ENCODE results near the gene TERT.

DNA sequence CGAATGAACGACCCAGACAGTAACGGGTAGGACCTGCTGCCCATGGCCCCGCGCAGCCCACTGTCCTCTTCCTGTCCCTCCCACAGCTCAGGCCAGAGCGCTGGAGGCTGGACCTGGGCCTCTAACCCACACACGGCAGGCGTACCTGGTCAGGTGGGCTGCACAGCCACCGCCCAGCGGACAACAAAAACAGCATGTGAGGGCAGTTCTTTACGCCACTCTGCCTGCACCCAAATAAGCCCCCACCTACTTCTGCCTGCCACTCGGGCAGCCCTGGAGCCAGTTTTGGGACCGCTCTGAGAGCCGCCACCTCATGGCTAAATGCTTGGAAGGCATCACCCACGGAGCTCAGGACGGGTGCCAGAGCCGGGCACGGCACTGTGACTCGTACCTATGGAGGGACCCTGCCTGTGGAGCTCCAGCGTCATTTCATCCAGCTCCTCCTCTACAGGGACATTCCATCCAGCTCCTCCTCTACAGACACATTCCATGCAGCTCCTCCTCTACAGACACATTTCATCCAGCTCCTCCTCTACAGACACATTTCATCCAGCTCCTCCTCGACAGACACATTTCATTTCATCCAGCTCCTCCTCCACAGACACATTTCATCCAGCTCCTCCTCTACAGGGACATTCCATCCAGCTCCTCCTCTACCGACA is 31.1 kb upstream of the TERT start:
- no peak for TF ChIP-seq POLR2A (IDR thresholded peaks at IDR 0.05)
- TF ChIP-seq, protein P1, sequence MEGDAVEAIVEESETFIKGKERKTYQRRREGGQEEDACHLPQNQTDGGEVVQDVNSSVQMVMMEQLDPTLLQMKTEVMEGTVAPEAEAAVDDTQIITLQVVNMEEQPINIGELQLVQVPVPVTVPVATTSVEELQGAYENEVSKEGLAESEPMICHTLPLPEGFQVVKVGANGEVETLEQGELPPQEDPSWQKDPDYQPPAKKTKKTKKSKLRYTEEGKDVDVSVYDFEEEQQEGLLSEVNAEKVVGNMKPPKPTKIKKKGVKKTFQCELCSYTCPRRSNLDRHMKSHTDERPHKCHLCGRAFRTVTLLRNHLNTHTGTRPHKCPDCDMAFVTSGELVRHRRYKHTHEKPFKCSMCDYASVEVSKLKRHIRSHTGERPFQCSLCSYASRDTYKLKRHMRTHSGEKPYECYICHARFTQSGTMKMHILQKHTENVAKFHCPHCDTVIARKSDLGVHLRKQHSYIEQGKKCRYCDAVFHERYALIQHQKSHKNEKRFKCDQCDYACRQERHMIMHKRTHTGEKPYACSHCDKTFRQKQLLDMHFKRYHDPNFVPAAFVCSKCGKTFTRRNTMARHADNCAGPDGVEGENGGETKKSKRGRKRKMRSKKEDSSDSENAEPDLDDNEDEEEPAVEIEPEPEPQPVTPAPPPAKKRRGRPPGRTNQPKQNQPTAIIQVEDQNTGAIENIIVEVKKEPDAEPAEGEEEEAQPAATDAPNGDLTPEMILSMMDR (IDR thresholded peaks at IDR 0.05), result no peak
- no peak for TF ChIP-seq EP300 (IDR thresholded peaks at IDR 0.05)

Data from sigmoid colon (tissue), 4 donors.